ENCODE results near the gene DOCK10.
"Not testable (repeated sequence)": the region's sequence is repeated elsewhere in the genome, so short reads cannot be mapped to it uniquely, and the experiment has no call there.

Gene DOCK10

GRCh38 chr2:225041851-225042799, at the start of gene DOCK10:
Gene DOCK10, minus strand, starts transcription at chr2:225042468. Its CDS starts 94 bp downstream, at chr2:225042374.
- DNase-seq = no peak

- no peak for DNase-seq
Observed at GRCh38 chr2:225091336-225091735, 49.1 kb upstream of the DOCK10 start.

- no peak for DNase-seq
Observed at GRCh38 chr2:225090746-225091145, 48.5 kb upstream of the DOCK10 start.

- no peak for DNase-seq
Observed at GRCh38 chr2:225086915-225087314, 44.6 kb upstream of the DOCK10 start.

GRCh38 chr2:225086439-225086838, 44.2 kb upstream of the DOCK10 start:
- DNase-seq = no peak

GRCh38 chr2:225083276-225083675, 41.0 kb upstream of the DOCK10 start:
- no peak for DNase-seq

DNA sequence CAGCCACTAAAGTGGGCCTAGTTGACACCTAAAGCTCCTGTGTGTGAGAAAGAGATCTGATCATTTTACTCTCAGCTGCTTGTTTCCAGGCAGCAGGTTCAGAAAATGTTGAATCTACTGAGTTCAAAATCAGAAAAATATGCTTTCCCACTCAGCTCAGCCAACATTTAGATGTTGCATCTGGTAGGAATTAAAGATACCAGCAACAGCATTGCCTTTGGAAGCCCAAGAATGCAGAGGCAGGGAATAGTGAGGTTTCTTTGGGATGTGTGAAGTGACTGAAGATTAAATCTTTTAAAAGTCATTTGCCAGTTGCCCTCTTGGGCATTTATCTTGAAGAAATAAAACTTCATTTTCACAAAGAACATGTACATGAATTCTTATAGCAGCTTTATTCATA, 33.9 kb upstream of the DOCK10 start:
- DNase-seq = no peak

- no peak for DNase-seq
Observed at GRCh38 chr2:225074919-225075681, 32.8 kb upstream of the DOCK10 start.

DNA sequence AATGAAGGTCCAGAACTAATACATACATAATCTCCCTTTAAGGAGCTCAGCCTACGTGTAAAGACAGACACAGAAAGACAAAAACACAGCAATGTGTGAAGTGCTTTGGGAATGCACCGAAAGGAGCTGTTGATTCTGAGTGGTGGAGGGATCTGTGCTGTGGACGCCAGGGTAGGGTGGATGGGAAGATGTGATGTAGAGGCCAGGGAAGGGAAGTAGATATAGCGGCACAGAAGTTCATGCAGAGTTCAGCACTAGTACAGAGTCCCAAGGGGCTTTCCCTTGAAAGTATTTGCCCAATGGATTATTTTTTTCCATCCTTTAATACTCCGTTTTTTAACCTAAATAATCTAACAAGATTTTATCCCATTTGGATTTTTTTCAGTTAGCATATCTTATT, 32.1 kb upstream of the DOCK10 start:
- DNase-seq = no peak

DNA sequence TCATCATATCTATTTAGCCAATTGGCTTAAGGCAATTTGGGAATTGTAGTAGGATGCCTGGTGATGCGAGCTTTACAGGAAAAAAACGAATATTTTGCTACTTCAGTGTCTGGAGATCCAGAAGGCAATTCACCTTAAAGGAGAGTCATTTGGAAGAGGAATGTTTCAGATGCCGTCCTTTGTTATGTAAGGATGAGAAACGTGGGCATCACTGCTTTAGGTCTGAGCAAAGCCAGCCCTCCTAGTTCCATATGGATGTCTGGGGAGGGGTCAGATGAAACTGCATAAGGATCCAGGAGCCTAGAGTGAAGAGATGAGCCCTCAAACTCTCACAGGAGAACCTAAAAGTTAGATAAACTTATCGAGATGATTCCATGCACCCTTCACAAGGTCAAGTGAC, 30.9 kb upstream of the DOCK10 start:
- no peak for DNase-seq

GRCh38 chr2:225072444-225072843, 30.2 kb upstream of the DOCK10 start:
- DNase-seq = no peak

DNA sequence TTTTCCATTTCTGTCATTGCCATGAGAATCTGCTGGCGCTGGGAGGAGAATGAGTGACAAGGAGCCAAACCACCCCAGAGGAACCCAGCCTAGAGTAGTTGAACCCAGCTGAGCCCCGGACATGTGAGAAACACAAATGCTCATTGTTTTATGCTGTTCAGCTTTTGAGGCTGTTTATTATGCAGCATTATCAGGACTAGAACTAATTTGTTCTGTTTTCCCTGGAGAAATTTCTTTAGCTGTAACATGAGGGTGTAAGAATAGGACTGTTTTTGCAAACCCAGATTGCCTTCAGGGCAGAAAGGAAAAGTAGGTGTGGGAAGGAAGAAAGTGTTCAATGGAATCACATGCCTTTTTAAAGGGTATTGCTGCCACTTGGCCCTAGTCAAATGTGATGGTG, 28.5 kb upstream of the DOCK10 start:
- DNase-seq = no peak

DNA sequence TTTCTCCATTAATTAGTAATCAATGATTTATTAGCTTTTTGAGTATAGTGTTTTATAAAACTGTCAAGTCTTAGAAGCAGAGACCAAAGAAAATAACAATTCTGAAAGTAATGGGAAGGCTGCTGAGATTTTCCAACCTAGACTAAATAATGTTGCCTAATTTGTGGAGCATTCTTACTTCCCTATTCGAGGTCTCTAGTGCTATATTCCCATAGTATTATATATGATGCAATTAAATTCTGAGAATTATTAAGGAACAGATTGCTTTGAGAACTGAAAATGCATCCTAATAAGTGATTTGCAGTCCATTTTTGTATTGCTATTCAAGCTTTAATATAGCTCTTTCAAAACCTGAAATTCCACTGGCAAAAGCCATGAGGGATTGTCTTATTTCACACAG, 27.7 kb upstream of the DOCK10 start:
- no peak for DNase-seq

DNA sequence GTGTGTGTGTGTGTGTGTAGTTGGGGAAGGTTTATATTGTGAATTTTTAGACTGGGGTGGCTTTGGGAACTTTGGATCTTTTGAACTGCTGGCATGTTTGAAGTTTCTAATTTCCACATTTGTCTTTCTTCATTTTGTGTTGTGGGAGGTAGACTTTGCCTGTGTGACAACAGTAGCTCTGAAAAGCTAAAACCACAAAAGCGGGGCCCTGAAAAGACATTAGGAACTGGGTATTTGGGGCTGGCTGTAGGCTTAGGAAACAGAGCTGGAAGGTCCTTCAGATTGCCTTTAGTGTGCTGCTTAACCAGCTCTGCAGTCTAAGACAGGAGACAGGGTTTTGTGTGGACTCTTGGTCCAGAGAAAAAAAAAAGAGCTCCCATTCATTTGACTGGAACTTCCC, 27.2 kb upstream of the DOCK10 start:
- no peak for DNase-seq

- DNase-seq = no peak
Observed at GRCh38 chr2:225065882-225066281, 23.6 kb upstream of the DOCK10 start.

- no peak for DNase-seq
Observed at GRCh38 chr2:225064928-225065327, 22.7 kb upstream of the DOCK10 start.

- DNase-seq = no peak
Observed at GRCh38 chr2:225064362-225064761, 22.1 kb upstream of the DOCK10 start.

- no peak for DNase-seq
Observed at GRCh38 chr2:225056330-225057073, 14.2 kb upstream of the DOCK10 start.

- DNase-seq = no peak
Observed at GRCh38 chr2:225055714-225056113, 13.4 kb upstream of the DOCK10 start.

DNA sequence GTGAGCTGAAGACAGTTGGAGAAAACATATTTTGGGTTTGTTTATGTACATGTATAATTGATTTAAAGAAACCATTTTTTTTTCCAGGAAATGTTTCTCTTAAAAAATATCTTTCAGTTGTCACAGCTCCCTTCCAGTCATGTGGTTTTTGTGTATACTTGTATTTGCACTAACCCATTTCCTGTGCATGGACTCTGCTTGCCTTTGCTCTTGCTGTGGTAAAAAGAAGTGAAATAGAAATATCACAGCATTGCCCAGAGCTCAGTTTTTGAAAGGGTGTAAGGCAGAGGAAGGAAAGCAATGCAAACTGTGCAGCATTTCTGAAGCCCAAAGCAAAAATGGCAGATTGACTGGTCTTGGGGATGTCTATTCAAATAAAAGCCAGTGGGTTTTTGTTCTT, 10.4 kb upstream of the DOCK10 start:
- no peak for DNase-seq

GRCh38 chr2:225047502-225047901, 5.2 kb upstream of the DOCK10 start:
- not testable (repeated sequence) for DNase-seq

- DNase-seq = no peak
Observed at GRCh38 chr2:225042800-225043167, 516 bp upstream of the DOCK10 start.

- no peak for DNase-seq
Observed at GRCh38 chr2:225041207-225041850, 939 bp downstream of the DOCK10 start.
